Medulla oblongata (tissue), 1 donor: ENCODE results near the gene ABL1.
"Not testable (repeated sequence)": the region's sequence is repeated elsewhere in the genome, so short reads cannot be mapped to it uniquely, and the experiment has no call there.

ENCODE experiments used
- DNase-seq: peaks from one replicate; pipeline ENCODE4 v3.0.0-alpha.2; 2015; ENCODE audit errors: extremely low spot score

ABL1 gene

GRCh38 chr9:130825351-130825651, 9.8 kb upstream of the ABL1 start:
- no peak for DNase-seq

- DNase-seq: no peak
Observed at GRCh38 chr9:130825809-130826208, 9.2 kb upstream of the ABL1 start.

GRCh38 chr9:130829762-130830161, 5.3 kb upstream of the ABL1 start:
- DNase-seq: no peak

- DNase-seq: no peak
Observed at GRCh38 chr9:130830231-130830760, 4.8 kb upstream of the ABL1 start.

GRCh38 chr9:130831077-130831476, 4.0 kb upstream of the ABL1 start:
- DNase-seq: no peak

GRCh38 chr9:130833031-130833990, 1.7 kb upstream of the ABL1 start:
- no peak for DNase-seq

GRCh38 chr9:130835441-130836298, 616 bp downstream of the ABL1 start:
- no peak for DNase-seq

- DNase-seq: peak; percentile 85
Observed at GRCh38 chr9:130837002-130837511, 2.0 kb downstream of the ABL1 start.

GRCh38 chr9:130837643-130838042, 2.6 kb downstream of the ABL1 start:
- DNase-seq: no peak

GRCh38 chr9:130839132-130840111, 4.4 kb downstream of the ABL1 start:
- DNase-seq: no peak

GRCh38 chr9:130842545-130842944, 7.5 kb downstream of the ABL1 start:
- peak; percentile 65 for DNase-seq

- no peak for DNase-seq
Observed at GRCh38 chr9:130843049-130843908, 8.2 kb downstream of the ABL1 start.

- no peak for DNase-seq
Observed at GRCh38 chr9:130844044-130844451, 9.0 kb downstream of the ABL1 start.

GRCh38 chr9:130845254-130845653, 10.2 kb downstream of the ABL1 start:
- DNase-seq: no peak

- peak; percentile 66 for DNase-seq
Observed at GRCh38 chr9:130845901-130846481, 10.9 kb downstream of the ABL1 start.

GRCh38 chr9:130846487-130847305, 11.6 kb downstream of the ABL1 start:
- DNase-seq: peak; percentile 82

GRCh38 chr9:130847306-130848217, 12.5 kb downstream of the ABL1 start:
- peak; percentile 60 for DNase-seq

GRCh38 chr9:130848514-130848913, 13.5 kb downstream of the ABL1 start:
- DNase-seq: not testable (repeated sequence)
